ENCODE results near the gene SOWAHB. TPM values are rescaled to one million over a fixed set of nuclear protein-coding genes. Genes with fewer than 3 reads are reported as not detected.

SOWAHB gene
- total RNA-seq, 2 donors from 2014 or later, result not detected

GRCh38 chr4:76858319-76858718, 39.6 kb downstream of the SOWAHB start:
- no peak for DNase-seq (ENCODE audit: low spot score)
- Histone ChIP-seq H3K36me3 (no peaks in the 10 kb centered on the region), H3K9me3 (no peaks in the 10 kb centered on the region), H3K4me1 (peaks cover 0 to 6% of the 10 kb centered on the region in 2 donors), H3K27me3 (no peaks in the 10 kb centered on the region), H3K4me3 (no peak overlapping the region), H3K27ac (no peak overlapping the region)
- TF ChIP-seq, protein P1, sequence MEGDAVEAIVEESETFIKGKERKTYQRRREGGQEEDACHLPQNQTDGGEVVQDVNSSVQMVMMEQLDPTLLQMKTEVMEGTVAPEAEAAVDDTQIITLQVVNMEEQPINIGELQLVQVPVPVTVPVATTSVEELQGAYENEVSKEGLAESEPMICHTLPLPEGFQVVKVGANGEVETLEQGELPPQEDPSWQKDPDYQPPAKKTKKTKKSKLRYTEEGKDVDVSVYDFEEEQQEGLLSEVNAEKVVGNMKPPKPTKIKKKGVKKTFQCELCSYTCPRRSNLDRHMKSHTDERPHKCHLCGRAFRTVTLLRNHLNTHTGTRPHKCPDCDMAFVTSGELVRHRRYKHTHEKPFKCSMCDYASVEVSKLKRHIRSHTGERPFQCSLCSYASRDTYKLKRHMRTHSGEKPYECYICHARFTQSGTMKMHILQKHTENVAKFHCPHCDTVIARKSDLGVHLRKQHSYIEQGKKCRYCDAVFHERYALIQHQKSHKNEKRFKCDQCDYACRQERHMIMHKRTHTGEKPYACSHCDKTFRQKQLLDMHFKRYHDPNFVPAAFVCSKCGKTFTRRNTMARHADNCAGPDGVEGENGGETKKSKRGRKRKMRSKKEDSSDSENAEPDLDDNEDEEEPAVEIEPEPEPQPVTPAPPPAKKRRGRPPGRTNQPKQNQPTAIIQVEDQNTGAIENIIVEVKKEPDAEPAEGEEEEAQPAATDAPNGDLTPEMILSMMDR (IDR thresholded peaks at IDR 0.05), result no peak

DNA sequence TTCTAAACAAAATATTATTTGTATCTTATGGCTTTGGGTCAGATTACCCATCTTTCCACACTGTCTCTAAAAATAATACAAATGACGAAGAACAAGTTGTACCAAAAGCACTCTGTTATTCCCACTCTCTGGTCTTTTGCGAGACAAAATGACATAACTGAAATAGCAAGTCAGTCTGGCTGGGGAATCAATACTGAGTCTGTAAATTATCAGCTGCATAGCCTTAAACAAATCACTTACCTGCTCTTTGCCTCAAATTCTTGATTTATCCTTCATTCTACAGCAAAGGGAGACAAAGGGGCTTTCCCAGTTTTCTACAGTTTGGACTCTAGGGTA, 40.9 kb downstream of the SOWAHB start:
- TF ChIP-seq, protein P1 (IDR thresholded peaks at IDR 0.05), result no peak
- Histone ChIP-seq H3K4me1 (peaks cover 0 to 6% of the 10 kb centered on the region in 2 donors), H3K36me3 (no peaks in the 10 kb centered on the region), H3K4me3 (no peak overlapping the region), H3K27ac (peak overlapping the region in 1 of 2 donors; percentile 37), H3K9me3 (no peaks in the 10 kb centered on the region), H3K27me3 (no peaks in the 10 kb centered on the region)
- DNase-seq (ENCODE audit: low spot score), result no peak

DNA sequence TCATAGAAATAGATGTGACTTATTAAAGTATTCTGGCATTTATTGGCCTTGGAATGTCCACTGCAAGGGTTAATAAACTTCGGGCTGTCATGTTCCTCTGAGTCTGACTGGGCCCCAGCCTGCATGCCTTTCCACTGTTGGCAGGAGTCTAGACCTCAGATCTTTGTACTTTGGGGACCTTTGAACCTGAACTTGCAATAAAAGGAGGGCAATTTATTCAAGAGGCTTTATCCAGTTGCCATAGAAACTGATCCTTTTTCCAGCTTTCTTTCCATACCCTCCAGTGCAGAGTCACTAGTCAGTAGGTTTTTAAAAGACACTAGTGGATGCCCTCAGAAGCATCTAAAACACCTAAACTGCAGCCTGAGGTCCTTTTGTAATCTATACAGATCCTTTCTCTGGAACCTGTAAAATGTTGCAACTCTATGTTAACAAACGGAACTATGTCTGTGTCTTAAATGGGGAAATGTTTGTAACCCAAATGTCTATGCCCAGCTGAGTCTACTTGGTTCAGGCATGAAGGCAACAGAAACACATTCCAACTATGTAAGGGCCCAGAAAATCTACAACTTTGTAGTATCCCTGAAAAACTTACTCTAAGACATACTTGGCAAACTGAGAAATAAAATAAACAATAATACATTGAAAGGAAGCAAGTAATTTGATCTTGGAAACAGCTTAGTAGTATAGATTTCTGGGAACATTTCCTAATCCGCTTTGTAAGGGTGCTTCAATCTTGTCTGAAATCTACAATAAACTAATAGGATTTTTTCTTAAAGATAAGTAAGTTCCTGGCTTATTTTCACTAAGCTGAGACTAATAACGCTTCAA, 41.5 kb downstream of the SOWAHB start:
- TF ChIP-seq, protein P1 (IDR thresholded peaks at IDR 0.05), result no peak
- H3K27ac ChIP-seq, result peak overlapping the region in 1 of 2 donors; percentile 37

DNA sequence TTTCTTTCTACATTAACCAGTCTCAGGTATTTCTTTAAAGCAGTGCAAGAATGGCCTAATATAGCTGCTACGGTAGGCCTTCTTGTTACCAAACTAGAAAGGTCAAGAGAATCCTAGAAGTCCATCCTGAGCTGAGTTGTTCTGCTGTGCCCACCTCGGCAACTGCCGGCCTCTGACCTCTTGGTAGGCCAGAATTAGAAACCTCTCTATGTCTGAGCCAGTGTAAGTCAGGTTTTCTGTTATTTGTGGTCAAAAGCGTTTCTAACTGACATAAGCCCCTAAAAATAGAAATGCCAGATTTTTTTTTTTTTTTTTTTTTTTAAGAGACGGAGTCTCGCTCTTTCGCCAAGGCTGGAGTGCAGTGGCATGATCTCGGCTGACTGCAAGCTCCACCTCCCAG, 43.1 kb downstream of the SOWAHB start:
- Histone ChIP-seq H3K36me3 (no peaks in the 10 kb centered on the region), H3K27me3 (no peaks in the 10 kb centered on the region), H3K4me1 (peaks cover 0 to 6% of the 10 kb centered on the region in 2 donors), H3K4me3 (no peak overlapping the region), H3K27ac (no peak overlapping the region), H3K9me3 (no peaks in the 10 kb centered on the region)
- no peak for DNase-seq (ENCODE audit: low spot score)
- TF ChIP-seq, protein P1 (IDR thresholded peaks at IDR 0.05), result no peak

More for the DNA sequence above, 41.5 kb downstream of the SOWAHB start:
- Histone ChIP-seq H3K9me3 (no peaks in the 10 kb centered on the region), H3K36me3 (no peaks in the 10 kb centered on the region), H3K27me3 (no peaks in the 10 kb centered on the region), H3K4me1 (peaks cover 0 to 6% of the 10 kb centered on the region in 2 donors), H3K4me3 (no peak overlapping the region)
- DNase-seq (ENCODE audit: low spot score), result no peak

DNA sequence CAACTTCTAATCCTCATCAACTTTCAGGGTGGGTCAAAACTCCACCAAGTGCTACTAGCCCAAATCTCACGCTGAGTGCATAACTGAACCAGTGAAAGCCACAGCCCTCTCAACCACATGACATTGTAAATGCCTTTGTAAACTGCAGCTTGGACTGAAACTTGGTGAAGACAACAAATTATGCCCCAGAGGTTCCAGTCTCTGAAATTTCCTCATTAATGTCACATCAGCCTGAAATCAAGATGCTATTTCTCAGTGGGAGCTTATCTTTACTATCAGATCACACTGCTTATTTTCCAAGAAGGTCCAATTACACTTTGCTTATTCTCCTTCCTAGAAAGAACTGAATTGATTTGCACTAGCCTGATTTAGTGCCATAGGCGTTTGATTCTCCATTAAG, 46.6 kb downstream of the SOWAHB start:
- H3K4me1 ChIP-seq, result peaks cover 0 to 4% of the 10 kb centered on the region in 2 donors
- no peak for DNase-seq (ENCODE audit: low spot score)
- H3K4me3 ChIP-seq, result no peak overlapping the region
- no peak overlapping the region for H3K27ac ChIP-seq
- no peaks in the 10 kb centered on the region for H3K36me3 ChIP-seq
- no peaks in the 10 kb centered on the region for H3K27me3 ChIP-seq
- H3K9me3 ChIP-seq, result no peaks in the 10 kb centered on the region
- TF ChIP-seq, protein P1 (IDR thresholded peaks at IDR 0.05), result no peak
